K562 (cell line): ENCODE measurements around the gene C2orf92. TPM values are rescaled to one million over a fixed set of nuclear protein-coding genes. Genes with fewer than 3 reads are reported as not detected.
A peak's percentile ranks its signal among the peaks of the same experiment; 100 is the strongest.
"Not testable (repeated sequence)": the region's sequence is repeated elsewhere in the genome, so short reads cannot be mapped to it uniquely, and the experiment has no call there.

Source experiments
- ATAC-seq: fragments of 200-7000 bp; cut with Tn5 transposase; 3 replicates; pipeline ENCODE4 v1.9.1; 2020; ENCODE audit warnings: moderate library complexity
- BruUV-seq: library from RNA; stranded (reverse); fragments of 400-500 nt; replicated peaks from 2 replicates; lab custom pipeline; 2021; lab: Mats Ljungman, UMichigan
- CTCF ChIA-PET: fragments of 300-600 bp; formaldehyde crosslinking; extraction: SDS; loops from one replicate; lab custom pipeline; 2021; ENCODE audit warnings: low intra/inter-chr PET ratio; lab: Yijun Ruan, JAX
- POLR2A ChIA-PET: fragments of 300-600, 350-650 bp; sonication (Branson Sonifier 250); formaldehyde crosslinking; extraction: SDS; loops from one replicate; lab custom pipeline; 2021; ENCODE audit warnings: antibody characterized with exemption, inconsistent platforms; lab: Yijun Ruan, JAX
- DNase-seq, 4 experiments: peaks; one replicate each; pipeline versions ENCODE4 v3.0.0 to v3.0.0-alpha.2; 2011 to 2018; ENCODE audit warnings: low spot score in 3 of 4, mixed read lengths in 3 of 4; ENCODE audit errors: extremely low read depth in 1 of 4
- FAIRE-seq: peaks from 2 replicates; lab custom pipeline; 2011; peaks lifted over from hg19 to GRCh38; lab: Jason Lieb, UNC
- H2AFZ ChIP-seq: 2 replicates; pipeline ENCODE4 v1.6.0; 2011; ENCODE audit warnings: low read depth, low read length, control low read depth, inconsistent platforms
- H3K27ac ChIP-seq: fragments of 200-600 bp; 3 replicates; pipeline ENCODE4 v1.8.0; 2011; ENCODE audit warnings: low read depth, mild to moderate bottlenecking, control low read depth, inconsistent platforms, low read length, moderate library complexity, mixed read lengths; ENCODE audit errors: extremely low read depth
- H3K27me3 ChIP-seq, 2 experiments: fragments of 300-600 bp in 1 of 2; 2 replicates in 1 of 2; 3 replicates in 1 of 2; pipeline versions ENCODE4 v1.6.0 to v1.8.0; 2011; ENCODE audit warnings: inconsistent platforms in 2 of 2, low read length in 2 of 2, mild to moderate bottlenecking in 1 of 2, mixed read lengths in 1 of 2, moderate library complexity in 1 of 2; ENCODE audit not compliant: control insufficient read depth in 2 of 2, insufficient read depth in 2 of 2
- H3K36me3 ChIP-seq: fragments of 300-600 bp; 3 replicates; pipeline ENCODE4 v1.8.0; 2011; ENCODE audit warnings: mild to moderate bottlenecking, low read length, inconsistent platforms; ENCODE audit not compliant: control insufficient read depth, insufficient read depth
- H3K4me1 ChIP-seq, 2 experiments: fragments of 200-600 bp in 1 of 2; replicated peaks in 1 of 2; 2 replicates in 1 of 2; 3 replicates in 1 of 2; pipeline versions ENCODE4 v1.5.1 to v1.8.0; 2011; ENCODE audit warnings: inconsistent platforms in 2 of 2, low read length in 2 of 2, mild to moderate bottlenecking in 1 of 2, mixed read lengths in 1 of 2, moderate library complexity in 1 of 2; ENCODE audit not compliant: control insufficient read depth in 2 of 2, insufficient read depth in 2 of 2
- H3K4me2 ChIP-seq: 2 replicates; pipeline ENCODE4 v1.6.1; 2011; ENCODE audit warnings: low read length, control low read depth, inconsistent platforms, mixed read lengths; ENCODE audit not compliant: insufficient read depth
- H3K4me3 ChIP-seq: fragments of 200-600 bp; sonication (generic), shearing (Covaris generic); 2 replicates; pipeline ENCODE4 v1.5.1; 2016; ENCODE audit warnings: control low read depth, inconsistent platforms
- H3K79me2 ChIP-seq: fragments of 200-600 bp; 3 replicates; pipeline ENCODE4 v1.8.0; 2011; ENCODE audit warnings: low read length, inconsistent platforms; ENCODE audit not compliant: control insufficient read depth, insufficient read depth
- H3K9ac ChIP-seq, 2 experiments: 2 replicates each; pipeline versions ENCODE4 v1.6.0 to v1.6.1; 2011; ENCODE audit warnings: low read depth in 2 of 2, low read length in 2 of 2, control low read depth in 1 of 2, inconsistent platforms in 1 of 2, mild to moderate bottlenecking in 1 of 2, mixed read lengths in 1 of 2; ENCODE audit not compliant: insufficient read depth in 1 of 2
- H3K9me1 ChIP-seq: one replicate; pipeline ENCODE4 v1.6.0; 2011; ENCODE audit warnings: inconsistent platforms, mild to moderate bottlenecking, low read length, moderate library complexity; ENCODE audit not compliant: control insufficient read depth, insufficient read depth
- H3K9me3 ChIP-seq: replicated peaks from 2 replicates; pipeline ENCODE4 v1.5.1; 2011; ENCODE audit warnings: low read depth, low read length, inconsistent platforms; ENCODE audit not compliant: control insufficient read depth, insufficient read depth
- H4K20me1 ChIP-seq: replicated peaks from 2 replicates; pipeline ENCODE4 v1.6.1; 2011; ENCODE audit warnings: low read length, inconsistent platforms, mixed read lengths; ENCODE audit not compliant: control insufficient read depth, insufficient read depth
- ARNT ChIP-seq, 2 experiments: fragments of 450-650 bp; IDR thresholded peaks; 2 replicates each; pipeline ENCODE4 v1.6.1; 2016; ENCODE audit warnings: mild to moderate bottlenecking in 1 of 2
- EHMT2 ChIP-seq: fragments of 450-650 bp; IDR thresholded peaks from 2 replicates; pipeline ENCODE4 v1.6.1; 2018; ENCODE audit warnings: antibody characterized with exemption
- ELF4 ChIP-seq: fragments of 450-650 bp; formaldehyde crosslinking; IDR thresholded peaks from 2 replicates; pipeline ENCODE4 v1.4.0; 2022; ENCODE audit warnings: missing genetic modification characterization
- LEF1 ChIP-seq: fragments of 450-650 bp; IDR thresholded peaks from 2 replicates; pipeline ENCODE4 v1.6.1; 2016; ENCODE audit warnings: mild to moderate bottlenecking
- ZBTB5 ChIP-seq: fragments of 450-650 bp; IDR thresholded peaks from 2 replicates; pipeline ENCODE4 v1.6.1; 2017; ENCODE audit warnings: antibody characterized with exemption
- WGBS: fragments of 100-300 bp; shearing (Covaris generic); methylation state at CpG from one replicate; pipeline ENCODE4 v1.1.6; 2016; ENCODE audit warnings: low coverage, mixed read lengths; ENCODE audit not compliant: insufficient coverage; ENCODE audit errors: missing lambda C conversion rate; 5-methylcytosine and 5-hydroxymethylcytosine counted together
- in situ Hi-C: fragments of 300-500 bp; cut with MboI; formaldehyde crosslinking; loops from 4 replicates; pipeline ENCODE4 v1.15.0; 2018; ENCODE audit warnings: inconsistent platforms, mixed read lengths
- intact Hi-C: fragments of 100-400 bp; cut with micrococcal nuclease; formaldehyde crosslinking; loops from 2 replicates; pipeline ENCODE4 v1.14.2; 2022
- polyA plus RNA-seq, 8 experiments: library from polyadenylated mRNA; depleted of rRNA in 4 of 8; stranded (reverse) in 5 of 8; unstranded in 3 of 8; fragments of >200 nt; fragmentation: Nextera tagmentation in 2 of 8; fragmentation: Illumina TruSeq in 1 of 8; extraction: Ambion mirVana in 2 of 8; extraction: Trizol in 1 of 8; gene quantifications; 2 replicates each; pipeline versions ENCODE4 v1.2.1 to v1.2.3, GENCODE V29; 2011 to 2014; ENCODE audit warnings: inconsistent platforms in 1 of 8, missing spikeins in 1 of 8
- total RNA-seq, 7 experiments: library from RNA; depleted of rRNA in 6 of 7; stranded (reverse); fragments of >200 nt in 6 of 7; fragmentation: Illumina TruSeq in 2 of 7; extraction: Trizol in 2 of 7; gene quantifications; 2 replicates each; pipeline versions ENCODE4 v1.2.1 to v1.2.3, GENCODE V29; 2011 to 2021; ENCODE audit warnings: low replicate concordance in 1 of 7
- TF ChIP-seq, protein P1 (sequence below): fragments of 250-450 bp; sonication (Bioruptor Pico); IDR thresholded peaks from 2 replicates; pipeline ENCODE4 v1.4.0; 2020; ENCODE audit warnings: mild to moderate bottlenecking, moderate library complexity, borderline replicate concordance

The C2orf92 gene
- total and polyA plus RNA-seq, 9 of the 15 experiments (the other 6 are each of a cell fraction or from before 2014, with no cell fraction given): 0.65 to 6.8 (median 3.6) TPM

- TF ChIP-seq, protein P1, sequence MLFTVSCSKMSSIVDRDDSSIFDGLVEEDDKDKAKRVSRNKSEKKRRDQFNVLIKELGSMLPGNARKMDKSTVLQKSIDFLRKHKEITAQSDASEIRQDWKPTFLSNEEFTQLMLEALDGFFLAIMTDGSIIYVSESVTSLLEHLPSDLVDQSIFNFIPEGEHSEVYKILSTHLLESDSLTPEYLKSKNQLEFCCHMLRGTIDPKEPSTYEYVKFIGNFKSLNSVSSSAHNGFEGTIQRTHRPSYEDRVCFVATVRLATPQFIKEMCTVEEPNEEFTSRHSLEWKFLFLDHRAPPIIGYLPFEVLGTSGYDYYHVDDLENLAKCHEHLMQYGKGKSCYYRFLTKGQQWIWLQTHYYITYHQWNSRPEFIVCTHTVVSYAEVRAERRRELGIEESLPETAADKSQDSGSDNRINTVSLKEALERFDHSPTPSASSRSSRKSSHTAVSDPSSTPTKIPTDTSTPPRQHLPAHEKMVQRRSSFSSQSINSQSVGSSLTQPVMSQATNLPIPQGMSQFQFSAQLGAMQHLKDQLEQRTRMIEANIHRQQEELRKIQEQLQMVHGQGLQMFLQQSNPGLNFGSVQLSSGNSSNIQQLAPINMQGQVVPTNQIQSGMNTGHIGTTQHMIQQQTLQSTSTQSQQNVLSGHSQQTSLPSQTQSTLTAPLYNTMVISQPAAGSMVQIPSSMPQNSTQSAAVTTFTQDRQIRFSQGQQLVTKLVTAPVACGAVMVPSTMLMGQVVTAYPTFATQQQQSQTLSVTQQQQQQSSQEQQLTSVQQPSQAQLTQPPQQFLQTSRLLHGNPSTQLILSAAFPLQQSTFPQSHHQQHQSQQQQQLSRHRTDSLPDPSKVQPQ (CRISPR knock-in tag): no peak
- TF ChIP-seq LEF1: no peak
- TF ChIP-seq ARNT (IDR thresholded peaks at IDR 0.05): no peak
- TF ChIP-seq, all 486 proteins: peak for 0
These were observed at the start of gene C2orf92 (continued) for GRCh38 chr2:97669448-97669847.

DNA sequence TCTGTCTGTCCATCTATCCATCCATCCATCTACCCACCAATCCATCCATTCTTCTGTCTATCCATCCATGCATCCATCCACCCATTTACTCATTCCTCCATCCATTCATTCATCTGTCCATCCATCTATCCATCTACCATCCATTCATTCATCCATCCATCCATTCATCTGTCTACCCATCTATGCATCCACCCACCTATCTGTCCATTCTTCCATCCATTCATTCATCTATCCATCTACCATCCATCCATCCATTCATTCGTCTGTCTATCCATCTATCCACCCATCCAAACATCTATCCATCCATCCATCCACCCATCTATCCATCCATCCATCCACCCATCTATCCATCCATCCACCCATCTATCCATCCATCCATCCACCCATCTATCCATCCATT, 49.0 kb upstream of the C2orf92 start:
- H4K20me1 ChIP-seq, H3K4me1 ChIP-seq, H3K9ac ChIP-seq, ATAC-seq, FAIRE-seq, intact Hi-C loops, H3K4me2 ChIP-seq, POLR2A ChIA-PET, H3K36me3 ChIP-seq, H3K27me3 ChIP-seq, DNase-seq, CTCF ChIA-PET, H3K4me3 ChIP-seq, H3K9me3 ChIP-seq, H3K79me2 ChIP-seq, H2AFZ ChIP-seq, H3K9me1 ChIP-seq, H3K27ac ChIP-seq, BruUV-seq: not testable (repeated sequence)
- TF ChIP-seq ZBTB5 (0 out of 2 replicates have a peak, but pooled peaks have one; percentile 15), EHMT2 (0 out of 2 replicates have a peak, but pooled peaks have one; percentile 52), ELF4 (peak; percentile 12; the same call in 1 of the 2 replicates)
- in situ Hi-C loops: loop anchor here (5.0 kb wide), 1 partner anchor 1863 kb away; no protein-coding TSS in a partner anchor
- 8% methylated on average over 1 of the region's 1 CpG for WGBS

GRCh38 chr2:97622976-97623375, 46.5 kb upstream of the C2orf92 start:
- H3K9me1 ChIP-seq, DNase-seq, H3K79me2 ChIP-seq, H3K4me2 ChIP-seq, FAIRE-seq, H3K27me3 ChIP-seq, H3K36me3 ChIP-seq, H3K4me3 ChIP-seq, H4K20me1 ChIP-seq, H2AFZ ChIP-seq, H3K4me1 ChIP-seq, H3K27ac ChIP-seq, BruUV-seq, CTCF ChIA-PET, H3K9me3 ChIP-seq, H3K9ac ChIP-seq, intact Hi-C loops, ATAC-seq: not testable (repeated sequence)
- POLR2A ChIA-PET: interaction anchor here (0.5 to 0.8 kb wide), 3 partner anchors 24 to 42 kb away, joined by 3 to 4 read pairs (median 4); no protein-coding TSS in a partner anchor
- in situ Hi-C loops: loop anchor here (5.0 kb wide), 1 partner anchor 1866 kb away; no protein-coding TSS in a partner anchor
